Activated CD8-positive, alpha-beta T cell treated with anti-CD3 and anti-CD28 coated beads, Interleukin-2, amount 10 ng/mL, durations not matched to agents 7 days and 5 days (primary cell): ENCODE measurements around the gene SHH. TPM values are rescaled to one million over a fixed set of nuclear protein-coding genes. Genes with fewer than 3 reads are reported as not detected.

Experiments used
- ATAC-seq: fragments of 150-1000 bp; cut with Tn5 transposase; one replicate; pipeline ENCODE4 v1.10.0; 2021; ENCODE audit warnings: moderate library complexity
- CTCF ChIA-PET: fragments of 350-600 bp; sonication (Branson Sonifier 250); formaldehyde crosslinking; loops from one replicate; lab custom pipeline; 2021; ENCODE audit warnings: antibody characterized with exemption; lab: Charles Lee
- POLR2A ChIA-PET: fragments of 350-600 bp; sonication (Branson Sonifier 250); formaldehyde crosslinking; loops from one replicate; lab custom pipeline; 2021; ENCODE audit warnings: antibody characterized with exemption; lab: Charles Lee
- DNase-seq: peaks from one replicate; pipeline ENCODE4 v3.0.0-alpha.2; 2020
- H3K27ac Mint-ChIP-seq: one replicate; pipeline ENCODE4 v1.8.0; 2021; ENCODE audit warnings: mild to moderate bottlenecking, mixed read lengths
- H3K27me3 Mint-ChIP-seq: one replicate; pipeline ENCODE4 v1.8.0; 2021; ENCODE audit warnings: low read depth, mixed read lengths
- H3K36me3 Mint-ChIP-seq: one replicate; pipeline ENCODE4 v1.8.0; 2021; ENCODE audit warnings: low read depth, mixed read lengths
- H3K4me1 Mint-ChIP-seq: one replicate; pipeline ENCODE4 v1.8.0; 2021; ENCODE audit warnings: low read depth, mixed read lengths
- H3K4me3 Mint-ChIP-seq: one replicate; pipeline ENCODE4 v1.8.0; 2021; ENCODE audit warnings: mild to moderate bottlenecking, mixed read lengths
- H3K9me3 Mint-ChIP-seq: one replicate; pipeline ENCODE4 v1.8.0; 2022; ENCODE audit warnings: mixed read lengths; ENCODE audit not compliant: insufficient read depth
- total RNA-seq, 2 experiments: library from RNA; stranded (reverse); gene quantifications; one replicate each; pipeline ENCODE4 v1.2.3, GENCODE V29; 2021

Gene SHH
- total RNA-seq, 2 experiments from 2014 or later = 0.08 TPM; not detected in 1

- no peaks in the 10 kb centered on the region for H3K27me3 Mint-ChIP-seq
- H3K9me3 Mint-ChIP-seq = no peaks in the 10 kb centered on the region
- no peak for ATAC-seq
- H3K4me3 Mint-ChIP-seq = no peak overlapping the region
- H3K4me1 Mint-ChIP-seq = no peaks in the 10 kb centered on the region
- DNase-seq = no peak
- POLR2A ChIA-PET = no interaction called here
- CTCF ChIA-PET = no interaction called here
- H3K27ac Mint-ChIP-seq = no peak overlapping the region
- H3K36me3 Mint-ChIP-seq = no peaks in the 10 kb centered on the region
Observed at GRCh38 chr7:155850001-155850436, 37.8 kb upstream of the SHH start.

- no peaks in the 10 kb centered on the region for H3K9me3 Mint-ChIP-seq
- no peaks in the 10 kb centered on the region for H3K4me1 Mint-ChIP-seq
- DNase-seq (no peak), ATAC-seq (no peak)
- H3K36me3 Mint-ChIP-seq = no peaks in the 10 kb centered on the region
- H3K4me3 Mint-ChIP-seq = no peak overlapping the region
- ChIA-PET POLR2A (no interaction called here), CTCF (no interaction called here)
- no peak overlapping the region for H3K27ac Mint-ChIP-seq
- no peaks in the 10 kb centered on the region for H3K27me3 Mint-ChIP-seq
Observed at GRCh38 chr7:155848691-155849669, 36.7 kb upstream of the SHH start.

- H3K9me3 Mint-ChIP-seq = no peaks in the 10 kb centered on the region
- no peak for ATAC-seq
- no peak overlapping the region for H3K4me3 Mint-ChIP-seq
- no peaks in the 10 kb centered on the region for H3K27me3 Mint-ChIP-seq
- H3K4me1 Mint-ChIP-seq = no peaks in the 10 kb centered on the region
- no peaks in the 10 kb centered on the region for H3K36me3 Mint-ChIP-seq
- POLR2A ChIA-PET = no interaction called here
- H3K27ac Mint-ChIP-seq = no peak overlapping the region
- CTCF ChIA-PET = no interaction called here
- no peak for DNase-seq
Observed at GRCh38 chr7:155847821-155848435, 35.7 kb upstream of the SHH start.

GRCh38 chr7:155846936-155847335 lies 34.7 kb upstream of the SHH start:
- Mint-ChIP-seq H3K4me3 (no peak overlapping the region), H3K27ac (no peak overlapping the region), H3K27me3 (no peaks in the 10 kb centered on the region), H3K4me1 (no peaks in the 10 kb centered on the region), H3K36me3 (no peaks in the 10 kb centered on the region), H3K9me3 (no peaks in the 10 kb centered on the region)
- POLR2A ChIA-PET = no interaction called here
- no peak for DNase-seq
- CTCF ChIA-PET = interaction anchor here (1.5 kb wide), 1 partner anchor 16 kb away, joined by 4 read pairs; no protein-coding TSS in a partner anchor
- ATAC-seq = no peak

GRCh38 chr7:155846156-155846555 lies 33.9 kb upstream of the SHH start:
- ChIA-PET CTCF (interaction anchor here (1.5 kb wide), 1 partner anchor 17 kb away, joined by 4 read pairs; no protein-coding TSS in a partner anchor), POLR2A (no interaction called here)
- H3K36me3 Mint-ChIP-seq = no peaks in the 10 kb centered on the region
- no peak overlapping the region for H3K27ac Mint-ChIP-seq
- H3K9me3 Mint-ChIP-seq = no peaks in the 10 kb centered on the region
- H3K27me3 Mint-ChIP-seq = no peaks in the 10 kb centered on the region
- no peak for ATAC-seq
- no peak overlapping the region for H3K4me3 Mint-ChIP-seq
- no peaks in the 10 kb centered on the region for H3K4me1 Mint-ChIP-seq
- DNase-seq = no peak

GRCh38 chr7:155845226-155845625 lies 33.0 kb upstream of the SHH start:
- peaks cover under 1% of the 10 kb centered on the region for H3K27me3 Mint-ChIP-seq
- no peaks in the 10 kb centered on the region for H3K9me3 Mint-ChIP-seq
- no peak for ATAC-seq
- no peak for DNase-seq
- CTCF ChIA-PET = interaction anchor here (1.5 kb wide), 1 partner anchor 18 kb away, joined by 4 read pairs; no protein-coding TSS in a partner anchor
- no peak overlapping the region for H3K27ac Mint-ChIP-seq
- POLR2A ChIA-PET = no interaction called here
- no peak overlapping the region for H3K4me3 Mint-ChIP-seq
- no peaks in the 10 kb centered on the region for H3K36me3 Mint-ChIP-seq
- H3K4me1 Mint-ChIP-seq = no peaks in the 10 kb centered on the region

- Mint-ChIP-seq H3K27ac (no peak overlapping the region), H3K27me3 (peaks cover 3% of the 10 kb centered on the region), H3K36me3 (no peaks in the 10 kb centered on the region), H3K4me3 (no peak overlapping the region), H3K4me1 (no peaks in the 10 kb centered on the region), H3K9me3 (no peaks in the 10 kb centered on the region)
- POLR2A ChIA-PET = no interaction called here
- ATAC-seq (no peak), DNase-seq (no peak)
- CTCF ChIA-PET = no interaction called here
Observed at GRCh38 chr7:155844526-155844925, 32.3 kb upstream of the SHH start.

GRCh38 chr7:155844019-155844453 lies 31.8 kb upstream of the SHH start:
- H3K36me3 Mint-ChIP-seq = no peaks in the 10 kb centered on the region
- no peaks in the 10 kb centered on the region for H3K9me3 Mint-ChIP-seq
- no peak overlapping the region for H3K27ac Mint-ChIP-seq
- ChIA-PET POLR2A (no interaction called here), CTCF (no interaction called here)
- H3K27me3 Mint-ChIP-seq = peaks cover 4% of the 10 kb centered on the region
- ATAC-seq (no peak), DNase-seq (no peak)
- no peak overlapping the region for H3K4me3 Mint-ChIP-seq
- no peaks in the 10 kb centered on the region for H3K4me1 Mint-ChIP-seq

- ATAC-seq (no peak), DNase-seq (no peak)
- CTCF ChIA-PET = no interaction called here
- Mint-ChIP-seq H3K27ac (no peak overlapping the region), H3K4me3 (no peak overlapping the region), H3K27me3 (peaks cover 5% of the 10 kb centered on the region), H3K4me1 (no peaks in the 10 kb centered on the region), H3K9me3 (no peaks in the 10 kb centered on the region), H3K36me3 (no peaks in the 10 kb centered on the region)
- POLR2A ChIA-PET = no interaction called here
Observed at GRCh38 chr7:155843426-155844018, 31.3 kb upstream of the SHH start.

GRCh38 chr7:155842496-155843265 lies 30.4 kb upstream of the SHH start:
- no peak overlapping the region for H3K4me3 Mint-ChIP-seq
- H3K27ac Mint-ChIP-seq = no peak overlapping the region
- H3K4me1 Mint-ChIP-seq = no peaks in the 10 kb centered on the region
- ChIA-PET POLR2A (no interaction called here), CTCF (no interaction called here)
- ATAC-seq = no peak
- no peak for DNase-seq
- H3K27me3 Mint-ChIP-seq = peaks cover 7% of the 10 kb centered on the region
- no peaks in the 10 kb centered on the region for H3K36me3 Mint-ChIP-seq
- no peaks in the 10 kb centered on the region for H3K9me3 Mint-ChIP-seq

GRCh38 chr7:155840909-155841308 lies 28.6 kb upstream of the SHH start:
- Mint-ChIP-seq H3K27me3 (peaks cover 7% of the 10 kb centered on the region), H3K36me3 (no peaks in the 10 kb centered on the region), H3K27ac (no peak overlapping the region), H3K4me3 (no peak overlapping the region), H3K9me3 (no peaks in the 10 kb centered on the region), H3K4me1 (no peaks in the 10 kb centered on the region)
- ChIA-PET POLR2A (no interaction called here), CTCF (no interaction called here)
- ATAC-seq = no peak
- DNase-seq = no peak
